Measurements from ENCODE around the gene MYL3. TPM values are rescaled to one million over a fixed set of nuclear protein-coding genes. Genes with fewer than 3 reads are reported as not detected.

Gene MYL3
- total RNA-seq, 1 experiment from 2014 or later = not detected

DNA sequence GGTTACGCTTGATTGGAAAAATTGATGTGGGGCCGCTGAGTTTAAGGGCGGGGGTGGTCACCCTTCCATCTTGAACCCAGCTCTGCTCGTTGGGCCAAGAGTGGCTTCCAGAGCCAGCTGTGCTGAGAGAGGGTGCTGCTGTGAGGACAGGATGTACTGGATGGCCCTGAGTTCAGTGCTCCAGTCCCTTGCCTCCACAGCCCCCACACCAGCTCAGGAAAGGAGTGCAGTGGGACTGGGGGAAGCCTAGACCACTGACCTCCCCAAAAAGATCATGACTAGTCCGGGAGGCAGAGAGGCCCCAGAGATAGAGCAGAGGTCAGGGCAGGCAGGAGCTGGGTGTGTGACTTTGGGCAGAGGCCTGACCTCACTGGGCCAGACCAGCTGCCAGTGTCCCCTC lies 10.3 kb upstream of the MYL3 start:
- ChIA-PET CTCF (no interaction called here), POLR2A (ENCODE audit: unreplicated experiment) (no interaction called here)
- H3K36me3 ChIP-seq (ENCODE audit: low read depth, low read length) = no peaks in the 10 kb centered on the region
- H3K9ac ChIP-seq (ENCODE audit: low read length) = no peak overlapping the region
- no peaks in the 10 kb centered on the region for H3K79me2 ChIP-seq (ENCODE audit: low read length)
- H3K27ac ChIP-seq (ENCODE audit: low read length) = no peak overlapping the region
- intact Hi-C loops (cut with micrococcal nuclease) = no loop called here
- no peak overlapping the region for H2AFZ ChIP-seq (ENCODE audit: low read length)
- no peak overlapping the region for H3K4me3 ChIP-seq (ENCODE audit: low read length)
- no peaks in the 10 kb centered on the region for H4K20me1 ChIP-seq (ENCODE audit: low read length)
- H3K9me2 ChIP-seq (replicated peaks; ENCODE audit: low read length) = no peaks in the 10 kb centered on the region
- no peaks in the 10 kb centered on the region for H3K27me3 ChIP-seq (ENCODE audit: low read length)
- no TSS peak for BruUV-seq (replicated peaks)
- DNase-seq (no peak), ATAC-seq (no peak)
- H3K4me1 ChIP-seq (ENCODE audit: insufficient read depth, low read length) = no peaks in the 10 kb centered on the region
- H3F3A ChIP-seq (ENCODE audit: low read length, unreplicated experiment) = no peaks in the 10 kb centered on the region
- no peaks in the 10 kb centered on the region for H3K9me3 ChIP-seq (ENCODE audit: low read length)
- no peak for TF ChIP-seq EZH2phosphoT487 (IDR thresholded peaks at IDR 0.05; ENCODE audit: borderline replicate concordance, low read length)
- TF ChIP-seq, protein P1, sequence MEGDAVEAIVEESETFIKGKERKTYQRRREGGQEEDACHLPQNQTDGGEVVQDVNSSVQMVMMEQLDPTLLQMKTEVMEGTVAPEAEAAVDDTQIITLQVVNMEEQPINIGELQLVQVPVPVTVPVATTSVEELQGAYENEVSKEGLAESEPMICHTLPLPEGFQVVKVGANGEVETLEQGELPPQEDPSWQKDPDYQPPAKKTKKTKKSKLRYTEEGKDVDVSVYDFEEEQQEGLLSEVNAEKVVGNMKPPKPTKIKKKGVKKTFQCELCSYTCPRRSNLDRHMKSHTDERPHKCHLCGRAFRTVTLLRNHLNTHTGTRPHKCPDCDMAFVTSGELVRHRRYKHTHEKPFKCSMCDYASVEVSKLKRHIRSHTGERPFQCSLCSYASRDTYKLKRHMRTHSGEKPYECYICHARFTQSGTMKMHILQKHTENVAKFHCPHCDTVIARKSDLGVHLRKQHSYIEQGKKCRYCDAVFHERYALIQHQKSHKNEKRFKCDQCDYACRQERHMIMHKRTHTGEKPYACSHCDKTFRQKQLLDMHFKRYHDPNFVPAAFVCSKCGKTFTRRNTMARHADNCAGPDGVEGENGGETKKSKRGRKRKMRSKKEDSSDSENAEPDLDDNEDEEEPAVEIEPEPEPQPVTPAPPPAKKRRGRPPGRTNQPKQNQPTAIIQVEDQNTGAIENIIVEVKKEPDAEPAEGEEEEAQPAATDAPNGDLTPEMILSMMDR (conservative IDR thresholded peaks at IDR 0.05; ENCODE audit: low read depth, low read length) = no peak
- no peak for TF ChIP-seq EZH2 (IDR thresholded peaks at IDR 0.05; ENCODE audit: low read length, unreplicated experiment)
- H3K4me2 ChIP-seq (ENCODE audit: low read length) = no peak overlapping the region

DNA sequence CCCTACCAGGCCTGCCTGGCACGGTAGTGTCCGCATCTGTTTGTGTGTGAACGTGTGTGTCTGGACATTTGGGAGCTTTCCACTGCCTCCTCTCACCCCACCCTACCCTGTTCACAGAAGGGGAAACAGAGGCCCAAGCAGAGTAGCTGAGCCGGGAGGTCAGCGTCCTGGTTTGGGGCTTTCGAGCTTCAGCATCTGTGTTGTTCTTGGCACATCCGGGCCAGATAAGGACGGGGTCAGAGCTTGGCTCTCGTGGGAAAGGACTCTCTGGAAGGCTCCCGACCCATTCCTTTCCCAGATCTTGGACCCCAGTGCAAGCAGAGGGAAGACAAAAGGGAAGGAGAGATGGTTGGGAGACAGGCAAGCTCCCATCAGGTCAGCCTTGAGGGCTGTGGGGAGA lies 8.0 kb upstream of the MYL3 start:
- Histone ChIP-seq H3K79me2 (ENCODE audit: low read length) (no peaks in the 10 kb centered on the region), H3K27me3 (ENCODE audit: low read length) (no peaks in the 10 kb centered on the region), H2AFZ (ENCODE audit: low read length) (no peak overlapping the region), H3K9ac (ENCODE audit: low read length) (no peak overlapping the region), H3K9me3 (ENCODE audit: low read length) (no peaks in the 10 kb centered on the region), H3K27ac (ENCODE audit: low read length) (no peak overlapping the region), H3K36me3 (ENCODE audit: low read depth, low read length) (no peaks in the 10 kb centered on the region), H3K4me2 (ENCODE audit: low read length) (no peak overlapping the region), H4K20me1 (ENCODE audit: low read length) (no peaks in the 10 kb centered on the region), H3F3A (ENCODE audit: low read length, unreplicated experiment) (no peaks in the 10 kb centered on the region), H3K9me2 (replicated peaks; ENCODE audit: low read length) (no peaks in the 10 kb centered on the region), H3K4me3 (ENCODE audit: low read length) (no peak overlapping the region), H3K4me1 (ENCODE audit: insufficient read depth, low read length) (no peaks in the 10 kb centered on the region)
- intact Hi-C loops (cut with micrococcal nuclease) = no loop called here
- no peak for ATAC-seq
- POLR2A ChIA-PET (ENCODE audit: unreplicated experiment) = no interaction called here
- no TSS peak for BruUV-seq (replicated peaks)
- no peak for DNase-seq
- TF ChIP-seq EZH2 (IDR thresholded peaks at IDR 0.05; ENCODE audit: low read length, unreplicated experiment) = no peak
- TF ChIP-seq, protein P1 (conservative IDR thresholded peaks at IDR 0.05; ENCODE audit: low read depth, low read length) = no peak
- CTCF ChIA-PET = no interaction called here

DNA sequence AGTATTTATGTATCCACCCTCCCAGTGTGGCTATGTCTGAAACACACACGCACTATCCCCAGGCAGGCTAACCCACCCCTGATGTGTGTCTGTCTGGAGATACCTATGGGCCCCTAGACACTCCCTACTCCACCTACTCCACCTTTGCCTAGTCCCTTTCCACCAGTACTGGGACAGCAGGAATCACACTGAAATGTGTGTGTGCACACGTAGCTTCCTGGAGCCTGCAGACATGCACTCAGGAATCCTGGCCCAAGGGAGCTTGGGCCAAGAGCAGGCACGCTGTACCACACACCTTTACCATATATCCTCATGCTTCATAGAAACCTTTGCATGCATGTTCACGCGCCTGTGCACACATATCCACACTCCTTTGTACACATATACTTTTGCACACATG lies 7.4 kb upstream of the MYL3 start:
- H2AFZ ChIP-seq (ENCODE audit: low read length) = no peak overlapping the region
- ATAC-seq (no peak), DNase-seq (no peak)
- no peaks in the 10 kb centered on the region for H3K4me1 ChIP-seq (ENCODE audit: insufficient read depth, low read length)
- no peak overlapping the region for H3K9ac ChIP-seq (ENCODE audit: low read length)
- intact Hi-C loops (cut with micrococcal nuclease) = no loop called here
- H3K9me3 ChIP-seq (ENCODE audit: low read length) = no peaks in the 10 kb centered on the region
- H3K4me2 ChIP-seq (ENCODE audit: low read length) = no peak overlapping the region
- no peak overlapping the region for H3K27ac ChIP-seq (ENCODE audit: low read length)
- no peaks in the 10 kb centered on the region for H3F3A ChIP-seq (ENCODE audit: low read length, unreplicated experiment)
- H4K20me1 ChIP-seq (ENCODE audit: low read length) = no peaks in the 10 kb centered on the region
- BruUV-seq (replicated peaks) = no TSS peak
- no peaks in the 10 kb centered on the region for H3K9me2 ChIP-seq (replicated peaks; ENCODE audit: low read length)
- POLR2A ChIA-PET (ENCODE audit: unreplicated experiment) = no interaction called here
- H3K4me3 ChIP-seq (ENCODE audit: low read length) = no peak overlapping the region
- CTCF ChIA-PET = no interaction called here
- H3K27me3 ChIP-seq (ENCODE audit: low read length) = no peaks in the 10 kb centered on the region
- H3K36me3 ChIP-seq (ENCODE audit: low read depth, low read length) = no peaks in the 10 kb centered on the region
- no peak for TF ChIP-seq EZH2phosphoT487 (IDR thresholded peaks at IDR 0.05; ENCODE audit: borderline replicate concordance, low read length)
- no peak for TF ChIP-seq EZH2 (IDR thresholded peaks at IDR 0.05; ENCODE audit: low read length, unreplicated experiment)
- no peaks in the 10 kb centered on the region for H3K79me2 ChIP-seq (ENCODE audit: low read length)
